Neural cell (in vitro differentiated cells): ENCODE results near the gene PSMA2. TPM values are rescaled to one million over a fixed set of nuclear protein-coding genes. Genes with fewer than 3 reads are reported as not detected.

Experiments
- H2AFZ ChIP-seq: fragments of 200-600, 300-800 bp; sonication (generic), shearing (Covaris generic); 2 replicates; pipeline ENCODE4 v1.6.0; 2014; ENCODE audit warnings: low read depth, mild to moderate bottlenecking, antibody characterized with exemption, low read length, moderate library complexity
- H3F3A ChIP-seq: fragments of 200-600 bp; shearing (Covaris generic); 2 replicates; pipeline ENCODE4 v1.6.1; 2016; ENCODE audit warnings: mild to moderate bottlenecking, moderate library complexity, mixed read lengths, antibody characterized with exemption, low read length; ENCODE audit not compliant: insufficient read depth, poor library complexity, severe bottlenecking
- H3K27ac ChIP-seq: fragments of 200-600, 300-800 bp; sonication (generic), shearing (Covaris generic); 2 replicates; pipeline ENCODE4 v1.5.1; 2014; ENCODE audit warnings: mild to moderate bottlenecking, low read length, moderate library complexity
- H3K27me3 ChIP-seq: fragments of 300-800, 200-600 bp; sonication (generic), shearing (Covaris generic); 2 replicates; pipeline ENCODE4 v1.6.0; 2014; ENCODE audit warnings: mild to moderate bottlenecking, low read depth, low read length, moderate library complexity; ENCODE audit not compliant: insufficient read depth
- H3K36me3 ChIP-seq: fragments of 300-800, 200-600 bp; sonication (generic), shearing (Covaris generic); 2 replicates; pipeline ENCODE4 v1.5.1; 2014; ENCODE audit warnings: mild to moderate bottlenecking, antibody characterized with exemption, low read length, moderate library complexity; ENCODE audit not compliant: insufficient read depth
- H3K4me2 ChIP-seq: fragments of 300-800, 200-600 bp; sonication (generic), shearing (Covaris generic); 2 replicates; pipeline ENCODE4 v1.6.0; 2014; ENCODE audit warnings: mild to moderate bottlenecking, low read length
- H3K4me3 ChIP-seq: fragments of 300-800, 200-600 bp; sonication (generic), shearing (Covaris generic); 2 replicates; pipeline ENCODE4 v1.5.1; 2014; ENCODE audit warnings: mild to moderate bottlenecking, low read length, moderate library complexity
- H3K79me2 ChIP-seq: fragments of 200-600 bp; shearing (Covaris generic); replicated peaks from 2 replicates; pipeline ENCODE4 v1.6.0; 2014; ENCODE audit warnings: mild to moderate bottlenecking, low read length, moderate library complexity; ENCODE audit not compliant: insufficient read depth
- H3K9ac ChIP-seq: fragments of 300-800, 200-600 bp; sonication (generic), shearing (Covaris generic); 2 replicates; pipeline ENCODE4 v1.6.1; 2016; ENCODE audit warnings: mild to moderate bottlenecking, low read length, mixed read lengths
- H3K9me2 ChIP-seq: fragments of 200-600 bp; shearing (Covaris generic); 2 replicates; pipeline ENCODE4 v1.6.1; 2016; ENCODE audit warnings: mild to moderate bottlenecking, low read length, mixed read lengths; ENCODE audit not compliant: insufficient read depth
- H3K9me3 ChIP-seq: fragments of 200-600, 300-800 bp; sonication (generic), shearing (Covaris generic); 2 replicates; pipeline ENCODE4 v1.6.1; 2016; ENCODE audit warnings: mild to moderate bottlenecking, mixed run types, low read length, moderate library complexity, mixed read lengths
- H4K20me1 ChIP-seq: fragments of 200-600 bp; shearing (Covaris generic); 2 replicates; pipeline ENCODE4 v1.6.1; 2016; ENCODE audit warnings: mild to moderate bottlenecking, mixed run types; ENCODE audit not compliant: insufficient read depth
- CTCF ChIP-seq: fragments of 450-650 bp; IDR thresholded peaks from 2 replicates; pipeline ENCODE4 v1.5.1; 2014; ENCODE audit warnings: antibody characterized with exemption, mild to moderate bottlenecking, moderate library complexity; ENCODE audit not compliant: poor library complexity, severe bottlenecking
- EP300 ChIP-seq: fragments of 450-650 bp; conservative IDR thresholded peaks from 2 replicates; pipeline ENCODE4 v1.6.1; 2014; ENCODE audit warnings: antibody characterized with exemption, mild to moderate bottlenecking, moderate library complexity; ENCODE audit not compliant: poor library complexity, severe bottlenecking
- EZH2 ChIP-seq: fragments of 200-600, 300-800 bp; shearing (Covaris generic), sonication (generic); IDR thresholded peaks from 2 replicates; pipeline ENCODE4 v1.6.1; 2014; ENCODE audit warnings: antibody characterized with exemption, low read length, borderline replicate concordance, mild to moderate bottlenecking; ENCODE audit not compliant: insufficient read depth, poor library complexity, severe bottlenecking
- MXI1 ChIP-seq: fragments of 450-650 bp; conservative IDR thresholded peaks from 2 replicates; pipeline ENCODE4 v1.6.1; 2014; ENCODE audit warnings: antibody characterized with exemption, mild to moderate bottlenecking; ENCODE audit not compliant: poor library complexity, severe bottlenecking
- POLR2AphosphoS5 ChIP-seq: IDR thresholded peaks from 2 replicates; pipeline ENCODE4 v1.6.1; 2012
- RAD21 ChIP-seq: fragments of 450-650 bp; conservative IDR thresholded peaks from 2 replicates; pipeline ENCODE4 v1.6.1; 2014; ENCODE audit warnings: antibody characterized with exemption, mild to moderate bottlenecking, moderate library complexity
- SMC3 ChIP-seq: fragments of 450-650 bp; conservative IDR thresholded peaks from 2 replicates; pipeline ENCODE4 v1.6.1; 2014; ENCODE audit warnings: antibody characterized with exemption, mild to moderate bottlenecking, moderate library complexity; ENCODE audit not compliant: poor library complexity
- TAF1 ChIP-seq: IDR thresholded peaks from 2 replicates; pipeline ENCODE4 v1.6.1; 2012; ENCODE audit warnings: low read depth
- polyA plus RNA-seq: library from polyadenylated mRNA; depleted of rRNA; stranded (reverse); fragments of >200 nt; gene quantifications from 2 replicates; pipeline ENCODE4 v1.2.3, GENCODE V29; 2014
- TF ChIP-seq, protein P1 (sequence below): IDR thresholded peaks from 2 replicates; pipeline ENCODE4 v1.6.1; 2012; ENCODE audit warnings: borderline replicate concordance

Gene PSMA2
- polyA plus RNA-seq, 1 donor from 2014 or later: 225 TPM

DNA sequence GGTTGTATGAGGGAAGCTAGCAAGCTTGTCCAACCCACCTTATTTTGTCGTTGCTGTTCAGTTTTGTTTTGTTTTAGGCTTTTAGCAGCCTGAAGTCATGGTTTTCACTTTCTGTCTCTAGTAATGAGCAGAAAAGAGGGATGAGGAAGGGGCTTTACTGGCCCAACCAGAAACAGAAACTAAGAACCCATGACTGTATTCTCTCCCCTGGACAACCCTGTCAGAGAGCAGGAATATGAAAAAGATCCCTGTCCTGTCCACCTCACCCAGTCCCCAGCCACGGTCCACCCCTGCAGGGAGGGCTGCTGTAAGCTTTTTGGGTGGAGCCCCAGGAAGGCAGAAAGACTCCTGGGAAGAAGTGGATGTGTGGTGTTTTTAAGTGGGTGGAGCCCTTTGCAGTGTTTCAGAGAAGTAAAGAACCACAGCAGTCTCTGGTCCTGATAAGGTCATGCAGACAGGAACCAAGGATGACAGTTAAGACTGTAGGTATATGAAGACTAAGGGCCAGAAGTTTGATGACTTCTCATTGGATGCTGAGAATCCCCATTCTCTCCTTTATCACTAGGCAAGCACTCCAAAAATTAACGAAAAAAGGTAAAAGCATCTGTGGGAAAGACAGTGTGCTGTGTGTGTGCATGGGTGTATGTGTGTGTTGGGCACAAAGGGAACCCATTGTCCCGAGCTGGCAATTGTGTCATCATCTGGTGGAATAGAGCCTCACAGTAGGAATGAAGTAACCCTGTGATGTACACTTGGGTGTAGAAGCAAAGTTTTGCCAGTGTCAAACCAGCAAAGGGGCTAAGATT lies 14.1 kb upstream of the PSMA2 start:
- Histone ChIP-seq H3K79me2 (no peaks in the 10 kb centered on the region), H3K4me2 (no peak overlapping the region), H3K9me3 (no peaks in the 10 kb centered on the region), H3K27ac (no peak overlapping the region), H3K36me3 (peaks cover under 1% of the 10 kb centered on the region), H3K4me3 (no peak overlapping the region), H4K20me1 (no peaks in the 10 kb centered on the region), H3K9me2 (no peaks in the 10 kb centered on the region), H3K27me3 (no peaks in the 10 kb centered on the region), H3K9ac (no peak overlapping the region), H2AFZ (no peak overlapping the region), H3F3A (no peaks in the 10 kb centered on the region)
- TF ChIP-seq POLR2AphosphoS5: no peak
- TF ChIP-seq EP300: no peak
- no peak for TF ChIP-seq SMC3
- TF ChIP-seq, protein P1, sequence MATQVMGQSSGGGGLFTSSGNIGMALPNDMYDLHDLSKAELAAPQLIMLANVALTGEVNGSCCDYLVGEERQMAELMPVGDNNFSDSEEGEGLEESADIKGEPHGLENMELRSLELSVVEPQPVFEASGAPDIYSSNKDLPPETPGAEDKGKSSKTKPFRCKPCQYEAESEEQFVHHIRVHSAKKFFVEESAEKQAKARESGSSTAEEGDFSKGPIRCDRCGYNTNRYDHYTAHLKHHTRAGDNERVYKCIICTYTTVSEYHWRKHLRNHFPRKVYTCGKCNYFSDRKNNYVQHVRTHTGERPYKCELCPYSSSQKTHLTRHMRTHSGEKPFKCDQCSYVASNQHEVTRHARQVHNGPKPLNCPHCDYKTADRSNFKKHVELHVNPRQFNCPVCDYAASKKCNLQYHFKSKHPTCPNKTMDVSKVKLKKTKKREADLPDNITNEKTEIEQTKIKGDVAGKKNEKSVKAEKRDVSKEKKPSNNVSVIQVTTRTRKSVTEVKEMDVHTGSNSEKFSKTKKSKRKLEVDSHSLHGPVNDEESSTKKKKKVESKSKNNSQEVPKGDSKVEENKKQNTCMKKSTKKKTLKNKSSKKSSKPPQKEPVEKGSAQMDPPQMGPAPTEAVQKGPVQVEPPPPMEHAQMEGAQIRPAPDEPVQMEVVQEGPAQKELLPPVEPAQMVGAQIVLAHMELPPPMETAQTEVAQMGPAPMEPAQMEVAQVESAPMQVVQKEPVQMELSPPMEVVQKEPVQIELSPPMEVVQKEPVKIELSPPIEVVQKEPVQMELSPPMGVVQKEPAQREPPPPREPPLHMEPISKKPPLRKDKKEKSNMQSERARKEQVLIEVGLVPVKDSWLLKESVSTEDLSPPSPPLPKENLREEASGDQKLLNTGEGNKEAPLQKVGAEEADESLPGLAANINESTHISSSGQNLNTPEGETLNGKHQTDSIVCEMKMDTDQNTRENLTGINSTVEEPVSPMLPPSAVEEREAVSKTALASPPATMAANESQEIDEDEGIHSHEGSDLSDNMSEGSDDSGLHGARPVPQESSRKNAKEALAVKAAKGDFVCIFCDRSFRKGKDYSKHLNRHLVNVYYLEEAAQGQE: no peak
- no peak for TF ChIP-seq CTCF
- TF ChIP-seq TAF1: no peak
- no peak for TF ChIP-seq EZH2
- no peak for TF ChIP-seq RAD21
- TF ChIP-seq MXI1: no peak

- Histone ChIP-seq H3K4me2 (no peak overlapping the region), H2AFZ (no peak overlapping the region), H3K9ac (peak overlapping the region; percentile 16), H4K20me1 (no peaks in the 10 kb centered on the region), H3K27me3 (no peaks in the 10 kb centered on the region), H3K27ac (no peak overlapping the region), H3K4me3 (no peak overlapping the region), H3K79me2 (no peaks in the 10 kb centered on the region), H3K9me3 (no peaks in the 10 kb centered on the region), H3F3A (no peaks in the 10 kb centered on the region), H3K9me2 (no peaks in the 10 kb centered on the region), H3K36me3 (peaks cover 15% of the 10 kb centered on the region)
- TF ChIP-seq SMC3: peak; percentile 96
- TF ChIP-seq, protein P1: no peak
- no peak for TF ChIP-seq EZH2
- TF ChIP-seq MXI1: no peak
- TF ChIP-seq TAF1: no peak
- TF ChIP-seq RAD21: peak; percentile 93
- TF ChIP-seq EP300: no peak
- peak; percentile 94 for TF ChIP-seq CTCF
- TF ChIP-seq POLR2AphosphoS5: no peak
Observed at GRCh38 chr7:42940985-42941847, 9.2 kb upstream of the PSMA2 start.
